Liver (tissue), 9 donors: ENCODE measurements around the gene MT1A. TPM values are rescaled to one million over a fixed set of nuclear protein-coding genes. Genes with fewer than 3 reads are reported as not detected.

Experiments
- DNase-seq: peaks from one replicate; pipeline ENCODE4 v3.0.0-alpha.2; 2017; ENCODE audit warnings: low spot score
- H3K27ac ChIP-seq, 2 donors: one replicate each; pipeline ENCODE4 v1.7.0; 2013; ENCODE audit warnings: inconsistent platforms in 2 of 2, low read length in 2 of 2, control low read depth in 1 of 2, low read depth in 1 of 2, mild to moderate bottlenecking in 1 of 2
- H3K27me3 ChIP-seq, 4 donors: one replicate each; pipeline versions ENCODE4 v1.6.1 to v1.7.0; 2013; ENCODE audit warnings: low read length in 3 of 4, inconsistent platforms in 1 of 4, mild to moderate bottlenecking in 1 of 4, moderate library complexity in 1 of 4; ENCODE audit not compliant: control insufficient read depth in 4 of 4, insufficient read depth in 4 of 4
- H3K36me3 ChIP-seq, 4 donors: one replicate each; pipeline versions ENCODE4 v1.6.1 to v1.7.0; 2013; ENCODE audit warnings: low read length in 3 of 4, mild to moderate bottlenecking in 3 of 4, low read depth in 1 of 4, moderate library complexity in 1 of 4; ENCODE audit not compliant: control insufficient read depth in 4 of 4, insufficient read depth in 3 of 4
- H3K4me1 ChIP-seq, 4 donors: one replicate each; pipeline versions ENCODE4 v1.6.1 to v1.7.0; 2013; ENCODE audit warnings: low read length in 3 of 4, mild to moderate bottlenecking in 3 of 4, moderate library complexity in 1 of 4; ENCODE audit not compliant: control insufficient read depth in 4 of 4, insufficient read depth in 4 of 4
- H3K4me3 ChIP-seq, 3 donors: one replicate each; pipeline versions ENCODE4 v1.6.1 to v1.7.0; 2013; ENCODE audit warnings: low read length in 3 of 3, control low read depth in 1 of 3, low read depth in 1 of 3, mild to moderate bottlenecking in 1 of 3
- H3K9ac ChIP-seq, 2 donors: one replicate each; pipeline ENCODE4 v1.7.0; 2013; ENCODE audit warnings: low read length in 2 of 2, mild to moderate bottlenecking in 2 of 2, moderate library complexity in 2 of 2, control low read depth in 1 of 2, low read depth in 1 of 2
- H3K9me3 ChIP-seq, 4 donors: one replicate each; pipeline versions ENCODE4 v1.6.1 to v1.7.0; 2013; ENCODE audit warnings: low read length in 3 of 4; ENCODE audit not compliant: control insufficient read depth in 4 of 4
- CTCF ChIP-seq: fragments of 150-350 bp; IDR thresholded peaks from 2 replicates; pipeline ENCODE4 v1.5.1; 2017; ENCODE audit warnings: improper control_type of control experiment, low read depth, low read length; ENCODE audit not compliant: missing input control
- HNF4A ChIP-seq, 2 donors: conservative IDR thresholded peaks; 2 replicates each; pipeline ENCODE4 v1.6.1; 2016; ENCODE audit warnings: antibody characterized with exemption in 2 of 2, mild to moderate bottlenecking in 2 of 2
- REST ChIP-seq: IDR thresholded peaks from 2 replicates; pipeline ENCODE4 v1.6.1; 2016; ENCODE audit warnings: antibody characterized with exemption, mild to moderate bottlenecking
- SP1 ChIP-seq: IDR thresholded peaks from 2 replicates; pipeline ENCODE4 v1.6.1; 2018; ENCODE audit warnings: antibody characterized with exemption, mild to moderate bottlenecking
- TAF1 ChIP-seq: conservative IDR thresholded peaks from 2 replicates; pipeline ENCODE4 v1.6.1; 2016; ENCODE audit warnings: antibody characterized with exemption, mild to moderate bottlenecking
- ZBTB33 ChIP-seq: IDR thresholded peaks from 2 replicates; pipeline ENCODE4 v1.6.1; 2016; ENCODE audit warnings: antibody characterized with exemption
- WGBS: extraction: QIAGEN DNeasy Blood & Tissue Kit; methylation state at CpG from one replicate; pipeline ENCODE4 v1.1.7; 2013; 5-methylcytosine and 5-hydroxymethylcytosine counted together
- polyA plus RNA-seq, 2 donors: library from polyadenylated mRNA; stranded (reverse) in 1 of 2; unstranded in 1 of 2; fragments of 200-250 nt in 1 of 2; fragments of >200 nt in 1 of 2; fragmentation: Nextera tagmentation in 1 of 2; extraction: Ambion mirVana in 1 of 2; gene quantifications; one replicate each; pipeline versions ENCODE4 v1.2.1 to v1.2.3, GENCODE V29; 2013 to 2015
- total RNA-seq, 2 donors: library from RNA; depleted of rRNA; stranded (reverse); fragments of >200 nt; gene quantifications; one replicate each; pipeline ENCODE4 v1.2.3, GENCODE V29; 2014
- donor health status: healthy.
- donor health status: healthy.
- donor health status: healthy.
- donor health status: healthy.
- donor health status: healthy.

Gene MT1A
- total and polyA plus RNA-seq, 4 donors = 10.1 to 511 (median 74.6) TPM

GRCh38 chr16:56631197-56631596 lies 7.3 kb upstream of the MT1A start:
- Histone ChIP-seq H3K9ac (no peak overlapping the region), H3K9me3 (no peaks in the 10 kb centered on the region), H3K4me3 (peak overlapping the region in 1 of 3 donors; percentile 23), H3K27ac (peak overlapping the region; percentile 84 to 87), H3K36me3 (peaks cover 0 to 3% (median 0%) of the 10 kb centered on the region in 4 donors), H3K27me3 (no peaks in the 10 kb centered on the region), H3K4me1 (peaks cover 2 to 24% (median 7%) of the 10 kb centered on the region in 4 donors)
- TF ChIP-seq HNF4A (conservative IDR thresholded peaks at IDR 0.05) (no peak), SP1 (no peak), CTCF (no peak)
- no peak for DNase-seq
- WGBS = 85% methylated on average over 10 of the region's 10 CpGs

GRCh38 chr16:56631832-56632155 lies 6.7 kb upstream of the MT1A start:
- Histone ChIP-seq H3K36me3 (peaks cover 0 to under 1% (median 0%) of the 10 kb centered on the region in 4 donors), H3K27ac (peak overlapping the region; percentile 84 to 87), H3K9me3 (no peaks in the 10 kb centered on the region), H3K27me3 (no peaks in the 10 kb centered on the region), H3K4me3 (peak overlapping the region; percentile 34 to 93 (median 48)), H3K9ac (peak overlapping the region in 1 of 2 donors; percentile 24), H3K4me1 (peaks cover 2 to 24% (median 7%) of the 10 kb centered on the region in 4 donors)
- no peak for DNase-seq
- 22% methylated on average over 14 of the region's 14 CpGs for WGBS
- no peak for TF ChIP-seq CTCF
- no peak for TF ChIP-seq REST
- TF ChIP-seq ZBTB33 = no peak
- no peak for TF ChIP-seq TAF1
